ENCODE results near the gene NFKBIB.

The NFKBIB gene

DNA sequence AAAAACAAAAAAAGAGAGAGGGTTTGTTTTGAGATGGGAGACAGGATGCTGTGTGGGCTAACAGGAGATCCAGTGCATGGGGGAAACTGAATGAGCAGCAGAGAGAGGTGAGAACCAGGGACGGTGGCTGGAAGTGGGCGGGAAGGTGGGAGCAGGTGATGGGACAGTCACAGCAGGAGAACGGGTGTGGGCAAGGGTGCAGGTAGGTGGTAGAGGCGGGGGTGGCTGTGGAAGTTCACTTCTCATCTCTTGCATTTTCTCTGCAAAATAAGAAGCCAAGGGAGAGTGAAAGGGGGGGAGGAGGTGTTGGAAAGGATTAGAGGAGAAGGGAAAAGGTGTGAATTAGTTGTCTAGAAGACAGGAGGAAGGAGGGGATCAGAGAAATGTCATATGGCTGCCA, 53.9 kb downstream of the NFKBIB start:
- DNase-seq (ENCODE audit: low read depth), result no peak
- TF ChIP-seq MAX (IDR thresholded peaks at IDR 0.05; ENCODE audit: low read depth, low read length) (no peak), MYC (IDR thresholded peaks at IDR 0.05; ENCODE audit: low read depth, low read length) (no peak), CTCF (IDR thresholded peaks at IDR 0.05; ENCODE audit: low read depth, low read length) (no peak), POLR2A (IDR thresholded peaks at IDR 0.05; ENCODE audit: extremely low read depth, insufficient read length) (no peak)
- no peak overlapping the region for H3K4me3 ChIP-seq (ENCODE audit: low read depth, low read length)

DNA sequence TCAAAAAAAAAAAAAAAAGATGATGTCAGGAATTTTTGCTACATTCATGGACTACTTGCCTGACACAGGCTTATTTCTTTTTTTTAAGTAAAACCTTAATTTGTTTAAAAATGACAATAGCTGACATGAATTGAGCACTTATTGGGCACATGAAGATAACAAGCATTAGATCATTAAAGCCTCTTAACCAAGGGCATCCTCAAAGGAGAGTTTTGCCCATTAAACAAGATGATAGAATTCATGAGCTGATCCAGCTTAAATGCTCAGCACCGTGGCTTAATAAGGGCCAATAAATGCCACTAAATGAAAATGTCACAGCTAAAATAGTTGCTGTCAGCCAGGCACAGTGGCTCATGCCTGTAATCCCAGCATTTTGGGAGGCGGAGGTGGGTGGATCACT, 56.5 kb downstream of the NFKBIB start:
- no peak overlapping the region for H3K4me3 ChIP-seq (ENCODE audit: low read depth, low read length)
- TF ChIP-seq MYC (IDR thresholded peaks at IDR 0.05; ENCODE audit: low read depth, low read length), result no peak
- no peak for TF ChIP-seq POLR2A (IDR thresholded peaks at IDR 0.05; ENCODE audit: extremely low read depth, insufficient read length)
- no peak for TF ChIP-seq CTCF (IDR thresholded peaks at IDR 0.05; ENCODE audit: low read depth, low read length)
- no peak for TF ChIP-seq MAX (IDR thresholded peaks at IDR 0.05; ENCODE audit: low read depth, low read length)
- no peak for DNase-seq (ENCODE audit: low read depth)

GRCh38 chr19:38958301-38958700, 58.5 kb downstream of the NFKBIB start:
- TF ChIP-seq MAX (IDR thresholded peaks at IDR 0.05; ENCODE audit: low read depth, low read length) (no peak), POLR2A (IDR thresholded peaks at IDR 0.05; ENCODE audit: extremely low read depth, insufficient read length) (no peak), MYC (IDR thresholded peaks at IDR 0.05; ENCODE audit: low read depth, low read length) (no peak), CTCF (IDR thresholded peaks at IDR 0.05; ENCODE audit: low read depth, low read length) (no peak)
- H3K4me3 ChIP-seq (ENCODE audit: low read depth, low read length), result no peak overlapping the region
- no peak for DNase-seq (ENCODE audit: low read depth)
